GM19463 (cell line): ENCODE results near the gene DHRS13.
A peak's percentile ranks its signal among the peaks of the same experiment; 100 is the strongest.

Experiments used
- ATAC-seq: cut with Tn5 transposase; IDR thresholded peaks from one replicate; pipeline ENCODE4 v1.9.1; 2021; ENCODE audit warnings: mild to moderate bottlenecking, moderate library complexity; ENCODE audit not compliant: unreplicated experiment

The DHRS13 gene

GRCh38 chr17:28902819-28903545 lies at the start of gene DHRS13:
Gene DHRS13, minus strand, starts transcription at chr17:28903079. Its CDS starts 135 bp downstream, at chr17:28902944.
- ATAC-seq, result peak; percentile 90

GRCh38 chr17:28951991-28952975 lies 49.4 kb upstream of the DHRS13 start:
- peak; percentile 54 for ATAC-seq

GRCh38 chr17:28951428-28951990 lies 48.6 kb upstream of the DHRS13 start, which contains the start of gene PHF12:
Gene PHF12, minus strand, starts transcription at chr17:28951518. Its CDS starts 558 bp downstream, at chr17:28950960.
- ATAC-seq, result peak; percentile 68

- ATAC-seq, result no peak
These were observed 48.0 kb upstream of the DHRS13 start for GRCh38 chr17:28950752-28951427.

- ATAC-seq, result no peak
These were observed 47.3 kb upstream of the DHRS13 start for GRCh38 chr17:28950017-28950751.

GRCh38 chr17:28949185-28950016 lies 46.5 kb upstream of the DHRS13 start:
- ATAC-seq, result no peak

GRCh38 chr17:28948873-28949184 lies 46.0 kb upstream of the DHRS13 start:
- no peak for ATAC-seq

- ATAC-seq, result no peak
These were observed 45.5 kb upstream of the DHRS13 start for GRCh38 chr17:28948342-28948741.

- no peak for ATAC-seq
These were observed 44.8 kb upstream of the DHRS13 start for GRCh38 chr17:28947639-28948038.

- no peak for ATAC-seq
These were observed 43.4 kb upstream of the DHRS13 start for GRCh38 chr17:28946239-28946638.

- no peak for ATAC-seq
These were observed 42.2 kb upstream of the DHRS13 start for GRCh38 chr17:28944862-28945741.

GRCh38 chr17:28944343-28944742 lies 41.5 kb upstream of the DHRS13 start:
- ATAC-seq, result no peak

GRCh38 chr17:28942925-28943324 lies 40.0 kb upstream of the DHRS13 start:
- ATAC-seq, result no peak

GRCh38 chr17:28941251-28941650 lies 38.4 kb upstream of the DHRS13 start:
- no peak for ATAC-seq

- no peak for ATAC-seq
These were observed 37.8 kb upstream of the DHRS13 start for GRCh38 chr17:28940675-28941074.

GRCh38 chr17:28940142-28940541 lies 37.3 kb upstream of the DHRS13 start:
- ATAC-seq, result no peak

GRCh38 chr17:28938552-28938951 lies 35.7 kb upstream of the DHRS13 start:
- ATAC-seq, result no peak

GRCh38 chr17:28937044-28937729 lies 34.3 kb upstream of the DHRS13 start:
- ATAC-seq, result no peak
